Thymus (tissue), 11 donors: ENCODE measurements around the gene MYO1D. TPM values are rescaled to one million over a fixed set of nuclear protein-coding genes. Genes with fewer than 3 reads are reported as not detected.

Source experiments
- DNase-seq, 9 donors: peaks; one replicate each; pipeline ENCODE4 v3.0.0-alpha.2; 2013; ENCODE audit warnings: low spot score in 9 of 9, low read depth in 6 of 9, missing footprints in 1 of 9
- H3K27ac ChIP-seq, 2 donors: one replicate each; pipeline ENCODE4 v1.5.1; 2013; ENCODE audit warnings: control low read depth in 1 of 2, low read depth in 1 of 2, low read length in 1 of 2, mild to moderate bottlenecking in 1 of 2, moderate library complexity in 1 of 2
- H3K27me3 ChIP-seq, 2 donors: one replicate each; pipeline ENCODE4 v1.5.1; 2013; ENCODE audit warnings: low read length in 1 of 2; ENCODE audit not compliant: control insufficient read depth in 2 of 2, insufficient read depth in 1 of 2
- H3K36me3 ChIP-seq, 2 donors: one replicate each; pipeline ENCODE4 v1.5.1; 2013; ENCODE audit warnings: low read length in 1 of 2, mild to moderate bottlenecking in 1 of 2, moderate library complexity in 1 of 2; ENCODE audit not compliant: control insufficient read depth in 2 of 2, insufficient read depth in 2 of 2
- H3K4me1 ChIP-seq, 2 donors: one replicate each; pipeline ENCODE4 v1.5.1; 2013; ENCODE audit warnings: low read length in 2 of 2; ENCODE audit not compliant: control insufficient read depth in 2 of 2, insufficient read depth in 2 of 2
- H3K4me3 ChIP-seq, 2 donors: one replicate each; pipeline ENCODE4 v1.5.1; 2013; ENCODE audit warnings: low read length in 2 of 2, control low read depth in 1 of 2, mild to moderate bottlenecking in 1 of 2
- H3K9me3 ChIP-seq, 2 donors: one replicate each; pipeline ENCODE4 v1.5.1; 2013; ENCODE audit warnings: low read length in 1 of 2, mild to moderate bottlenecking in 1 of 2; ENCODE audit not compliant: control insufficient read depth in 2 of 2, insufficient read depth in 1 of 2
- WGBS: extraction: QIAGEN DNeasy Blood & Tissue Kit; methylation state at CpG from one replicate; pipeline ENCODE4 v1.1.7; 2013; 5-methylcytosine and 5-hydroxymethylcytosine counted together
- polyA plus RNA-seq: library from polyadenylated mRNA; stranded (reverse); fragments of 200-250 nt; gene quantifications from one replicate; pipeline ENCODE4 v1.2.3, GENCODE V29; 2013
- total RNA-seq: library from RNA; stranded (reverse); fragments of 120-200 nt; gene quantifications from one replicate; pipeline ENCODE4 v1.2.4, GENCODE V29; 2013
- donor health status: healthy.

MYO1D gene
- total and polyA plus RNA-seq, 2 donors: 5.7 to 12.4 TPM

DNA sequence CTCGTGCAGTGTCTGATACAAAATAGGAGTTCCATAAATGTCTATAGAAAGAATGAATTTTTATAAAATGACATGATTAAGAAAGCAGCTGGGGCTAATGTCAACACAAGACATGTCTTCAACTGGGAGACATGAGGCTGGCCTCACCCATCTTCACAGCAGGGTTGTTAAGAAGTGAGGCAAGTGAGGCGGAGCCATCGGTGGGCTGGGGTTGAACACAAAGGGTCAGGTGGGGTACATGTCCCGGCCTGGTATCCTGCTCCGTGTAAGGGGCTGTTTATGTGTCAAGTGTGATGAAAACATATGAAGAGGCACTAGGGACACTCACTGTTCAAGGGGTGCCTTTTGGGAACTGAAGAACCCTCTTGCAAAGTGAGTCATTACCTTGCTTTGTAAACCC, 368.0 kb downstream of the MYO1D start:
- Histone ChIP-seq H3K4me1 (peaks cover 22 to 30% of the 10 kb centered on the region in 2 donors), H3K27me3 (no peaks in the 10 kb centered on the region), H3K36me3 (no peaks in the 10 kb centered on the region), H3K4me3 (no peak overlapping the region), H3K27ac (no peak overlapping the region), H3K9me3 (peaks cover 0 to 3% of the 10 kb centered on the region in 2 donors)
- 98% methylated on average over 5 of the region's 5 CpGs for WGBS
- DNase-seq: no peak

DNA sequence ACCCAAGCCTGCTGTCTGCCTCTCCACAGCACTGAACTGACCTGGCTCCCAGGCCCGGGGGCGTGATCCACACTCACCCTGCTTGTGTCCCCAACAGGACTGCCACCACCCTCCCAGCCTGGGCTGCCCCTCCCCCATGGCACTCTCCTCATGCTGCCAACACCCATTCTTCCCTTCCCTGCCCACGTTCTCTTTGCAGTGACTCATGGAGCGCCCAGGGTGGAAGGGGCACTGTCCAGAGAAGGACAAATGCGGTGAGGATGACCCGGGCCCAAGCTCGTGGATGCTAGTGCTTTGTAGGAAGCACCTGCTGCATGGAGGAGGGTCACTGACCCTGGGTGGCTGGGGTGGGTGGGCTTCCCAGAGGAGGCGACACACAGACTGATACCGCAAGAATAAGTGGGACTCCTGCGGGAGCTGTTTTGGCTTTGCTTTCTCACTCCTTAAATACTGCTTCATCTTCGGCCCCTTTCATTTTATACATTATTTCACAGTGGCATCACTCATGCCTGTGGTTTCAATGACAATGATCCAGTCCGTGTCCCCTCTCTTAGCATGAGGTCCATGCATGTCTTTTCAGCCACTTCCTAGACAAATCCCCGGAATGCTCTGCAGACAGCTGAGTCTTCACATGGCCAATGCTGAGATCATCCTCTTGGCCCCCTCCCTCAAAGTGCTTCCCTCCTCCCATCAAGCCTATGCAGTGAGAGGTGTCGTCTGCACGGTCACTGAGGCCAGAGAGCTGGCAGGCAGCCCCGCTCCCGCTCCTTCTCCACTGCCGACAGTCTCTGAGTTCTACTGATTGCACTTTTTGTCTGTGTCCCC, 372.5 kb downstream of the MYO1D start:
- Histone ChIP-seq H3K9me3 (peaks cover 0 to 3% of the 10 kb centered on the region in 2 donors), H3K4me1 (peaks cover 34 to 38% of the 10 kb centered on the region in 2 donors), H3K27me3 (no peaks in the 10 kb centered on the region), H3K36me3 (no peaks in the 10 kb centered on the region), H3K4me3 (no peak overlapping the region), H3K27ac (peak overlapping the region; percentile 95 to 100)
- DNase-seq: no peak
- WGBS: 89% methylated on average over 18 of the region's 18 CpGs

DNA sequence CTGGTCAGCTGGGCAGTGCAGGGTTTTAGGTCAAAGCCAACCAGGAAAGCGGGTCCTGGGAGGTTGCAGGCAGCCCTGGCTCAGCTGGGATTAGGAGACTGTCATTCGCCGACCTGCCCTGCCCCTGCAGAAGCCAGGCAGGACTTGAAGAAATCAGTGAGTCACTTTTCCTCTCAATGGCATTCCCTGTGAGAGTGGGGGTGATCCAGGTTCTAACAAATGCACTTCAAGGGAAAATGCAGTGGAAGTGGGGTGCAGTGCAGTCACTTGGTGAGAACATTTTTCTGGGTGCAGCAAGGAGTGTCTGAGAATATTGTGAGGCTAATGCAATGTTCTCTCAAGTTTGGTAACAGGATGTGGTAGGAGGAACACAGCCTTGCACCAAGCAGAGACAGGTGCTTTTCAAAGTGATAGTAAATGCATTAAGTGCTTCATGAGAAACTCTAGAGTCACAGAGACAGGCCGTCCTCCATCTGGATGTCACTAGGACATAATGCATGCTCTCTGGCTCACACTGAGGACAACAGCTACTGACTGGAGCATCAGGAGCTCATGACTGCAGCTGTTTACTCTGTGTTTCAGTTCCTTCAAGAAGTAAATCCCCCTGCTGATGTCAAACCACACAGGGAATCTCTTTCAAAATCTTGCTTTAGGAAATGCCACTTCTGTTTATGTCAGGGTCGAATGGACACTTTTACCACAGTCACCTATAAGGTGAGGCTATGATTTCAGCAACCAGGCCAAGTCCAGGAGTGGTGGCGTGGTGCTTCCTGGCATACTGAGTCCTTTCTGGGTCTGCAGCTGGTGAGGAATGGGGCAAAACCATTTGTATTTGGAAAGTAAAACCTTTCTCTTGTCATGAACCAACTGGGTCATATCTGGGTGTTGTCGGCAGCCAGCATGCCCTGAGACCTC, 373.4 kb downstream of the MYO1D start:
- H3K4me3 ChIP-seq: peak overlapping the region; percentile 2 to 21
- H3K4me1 ChIP-seq: peaks cover 34 to 38% of the 10 kb centered on the region in 2 donors
- peak in 7 of 9 donors; percentile 70 to 94 (median 82) for DNase-seq
- H3K9me3 ChIP-seq: peaks cover 0 to 3% of the 10 kb centered on the region in 2 donors
- no peaks in the 10 kb centered on the region for H3K27me3 ChIP-seq
- 50% methylated on average over 7 of the region's 7 CpGs for WGBS
- peak overlapping the region; percentile 95 to 100 for H3K27ac ChIP-seq
- no peaks in the 10 kb centered on the region for H3K36me3 ChIP-seq

DNA sequence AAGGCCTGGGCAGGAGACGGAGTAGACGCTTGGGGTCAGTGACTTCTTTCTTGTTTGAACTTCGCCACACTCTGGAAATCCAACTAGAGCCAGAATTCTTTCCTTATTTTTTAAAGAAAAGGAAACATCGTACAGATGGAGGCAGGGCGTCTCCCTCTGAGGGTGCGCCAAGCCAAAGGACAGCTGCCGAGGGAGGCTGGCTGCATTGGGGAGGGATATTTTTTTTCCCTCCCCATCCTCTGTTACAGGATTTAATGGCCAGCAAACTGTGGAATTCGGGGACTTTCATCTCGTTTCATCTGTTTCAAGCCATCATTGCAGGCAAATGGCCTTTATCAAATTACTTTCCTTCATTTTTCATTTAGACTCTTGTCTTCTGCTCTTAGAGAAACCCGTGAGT, 374.2 kb downstream of the MYO1D start:
- Histone ChIP-seq H3K9me3 (no peaks in the 10 kb centered on the region), H3K4me1 (peaks cover 34 to 38% of the 10 kb centered on the region in 2 donors), H3K36me3 (no peaks in the 10 kb centered on the region), H3K27ac (peak overlapping the region; percentile 95 to 100), H3K27me3 (no peaks in the 10 kb centered on the region), H3K4me3 (no peak overlapping the region)
- WGBS: 90% methylated on average over 10 of the region's 10 CpGs
- no peak for DNase-seq

DNA sequence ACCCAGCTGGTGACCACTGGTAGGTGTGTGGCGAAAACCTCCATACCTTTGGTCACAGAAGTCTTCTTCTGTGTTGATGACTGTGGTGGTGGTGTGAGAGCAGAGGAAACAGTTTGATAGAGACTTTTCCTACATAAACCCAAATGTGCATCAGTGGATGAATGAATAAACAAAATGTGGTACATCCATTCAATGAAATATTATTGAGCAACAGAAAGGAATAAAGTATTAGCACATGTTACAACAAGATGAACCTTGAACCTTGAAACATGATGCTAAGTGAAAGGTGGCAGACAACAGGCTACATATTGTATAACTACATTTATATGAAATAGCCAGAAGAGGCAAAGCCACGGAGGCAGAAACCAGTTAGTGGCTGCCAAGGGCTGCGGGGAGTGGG, 374.9 kb downstream of the MYO1D start:
- H3K4me1 ChIP-seq: peaks cover 34 to 38% of the 10 kb centered on the region in 2 donors
- H3K27me3 ChIP-seq: no peaks in the 10 kb centered on the region
- WGBS: 97% methylated on average over 3 of the region's 3 CpGs
- no peaks in the 10 kb centered on the region for H3K36me3 ChIP-seq
- H3K9me3 ChIP-seq: no peaks in the 10 kb centered on the region
- H3K27ac ChIP-seq: peak overlapping the region in 1 of 2 donors; percentile 60
- no peak for DNase-seq
- H3K4me3 ChIP-seq: no peak overlapping the region

DNA sequence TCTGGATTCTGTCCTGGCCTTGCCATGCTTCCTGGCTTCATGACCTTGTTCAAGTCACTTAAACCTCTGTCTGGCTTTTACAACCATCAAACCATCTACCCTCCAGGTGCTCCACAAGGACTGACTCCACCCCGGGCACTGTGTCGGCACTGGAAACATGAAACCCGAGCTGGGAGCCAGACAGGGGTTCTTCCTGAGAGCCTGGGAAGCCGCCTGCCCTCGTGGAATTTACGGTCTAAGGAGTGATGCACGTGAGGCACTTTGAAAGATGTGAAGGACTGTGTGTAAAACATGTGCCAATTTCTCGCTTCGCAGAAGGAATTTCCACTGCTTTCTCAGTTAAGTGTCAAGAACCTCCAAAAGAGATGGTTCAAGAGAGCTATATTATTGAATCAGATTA, 378.5 kb downstream of the MYO1D start:
- 96% methylated on average over 9 of the region's 9 CpGs for WGBS
- Histone ChIP-seq H3K36me3 (no peaks in the 10 kb centered on the region), H3K4me3 (no peak overlapping the region), H3K27ac (no peak overlapping the region), H3K4me1 (peaks cover 16 to 26% of the 10 kb centered on the region in 2 donors), H3K9me3 (no peaks in the 10 kb centered on the region), H3K27me3 (peaks cover 0 to 18% of the 10 kb centered on the region in 2 donors)
- no peak for DNase-seq

DNA sequence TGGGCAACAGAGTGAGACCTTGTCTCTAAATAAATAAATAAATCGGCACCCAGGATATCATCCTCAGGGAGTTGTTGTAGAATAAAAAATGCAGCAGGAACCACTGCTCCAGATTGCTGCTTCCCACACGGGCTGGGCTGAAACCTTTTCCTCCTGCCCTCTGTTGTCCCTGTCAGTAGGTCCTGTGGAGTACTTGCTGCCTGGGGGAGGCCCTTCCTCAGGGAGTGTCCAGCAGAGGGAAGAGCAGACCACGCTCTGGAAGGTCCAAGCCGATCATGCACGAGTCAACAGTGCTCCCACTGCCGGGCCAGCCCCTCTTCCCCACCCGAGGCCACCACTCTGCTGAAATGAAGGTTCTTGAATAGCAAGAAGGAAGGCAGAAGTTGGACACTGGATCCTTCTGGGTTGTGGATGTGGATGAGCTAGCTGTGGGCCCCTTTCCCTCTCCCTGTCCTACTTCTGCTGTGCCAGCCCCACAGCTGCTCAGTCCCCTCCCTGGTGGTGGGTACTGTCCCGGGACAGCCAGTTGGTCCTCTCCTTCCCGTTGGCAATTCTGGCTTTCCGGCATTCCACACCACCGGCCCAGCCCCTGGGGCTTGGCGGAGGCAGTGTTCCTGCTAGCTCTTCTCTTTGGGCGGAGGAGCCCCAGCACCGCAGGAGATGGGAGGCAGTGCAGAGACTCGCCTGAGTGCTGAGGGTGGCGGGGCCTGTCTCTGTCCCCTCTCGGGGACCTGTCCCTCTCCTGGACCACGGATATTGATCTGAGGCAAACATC, 379.3 kb downstream of the MYO1D start:
- DNase-seq: no peak
- Histone ChIP-seq H3K27ac (peak overlapping the region in 1 of 2 donors; percentile 26), H3K9me3 (peaks cover 0 to 3% of the 10 kb centered on the region in 2 donors), H3K36me3 (no peaks in the 10 kb centered on the region), H3K4me1 (peaks cover 10 to 20% of the 10 kb centered on the region in 2 donors), H3K4me3 (no peak overlapping the region), H3K27me3 (peaks cover 0 to 18% of the 10 kb centered on the region in 2 donors)
- WGBS: 96% methylated on average over 18 of the region's 18 CpGs

DNA sequence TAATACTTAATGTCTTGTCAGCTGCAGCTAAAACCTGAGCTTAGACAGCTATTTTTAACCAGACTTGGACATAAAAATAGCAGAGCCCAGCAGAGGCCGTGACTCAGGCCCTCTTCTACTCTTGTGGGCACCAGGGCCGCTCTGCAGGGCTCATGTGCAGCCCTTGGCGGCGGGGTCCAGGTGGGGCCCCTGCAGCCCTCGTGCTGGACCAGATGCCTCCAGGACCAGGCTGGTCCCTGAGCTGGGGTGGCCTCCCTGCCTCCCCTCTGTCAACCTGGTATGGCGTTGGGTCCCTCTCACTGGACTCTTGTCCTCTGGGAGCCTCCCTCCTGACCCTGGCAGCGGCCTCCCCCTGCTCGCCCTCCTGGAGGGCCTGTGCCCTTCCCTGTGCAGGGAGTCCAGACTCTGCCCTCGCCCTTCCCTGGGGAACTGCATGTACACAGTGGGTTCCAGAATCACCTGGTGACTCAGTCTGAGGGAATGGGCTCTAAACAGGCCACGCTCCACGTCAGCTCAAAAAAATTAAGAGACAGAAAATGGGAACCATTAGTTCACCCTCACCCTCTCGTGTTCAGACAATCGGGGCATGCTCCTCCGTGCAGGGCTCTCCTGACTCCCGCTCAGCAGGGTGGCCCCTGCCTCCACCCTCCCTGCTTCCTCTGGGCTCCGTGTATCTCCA, 380.4 kb downstream of the MYO1D start:
- DNase-seq: no peak
- Histone ChIP-seq H3K9me3 (peaks cover 0 to 3% of the 10 kb centered on the region in 2 donors), H3K4me1 (peaks cover 15 to 23% of the 10 kb centered on the region in 2 donors)

More for the DNA sequence above, 380.4 kb downstream of the MYO1D start:
- no peak overlapping the region for H3K4me3 ChIP-seq
- no peak overlapping the region for H3K27ac ChIP-seq
- peaks cover 0 to 18% of the 10 kb centered on the region in 2 donors for H3K27me3 ChIP-seq
- 93% methylated on average over 16 of the region's 16 CpGs for WGBS
- H3K36me3 ChIP-seq: no peaks in the 10 kb centered on the region
